Lower lobe of right lung (tissue), 2 donors: ENCODE results near the gene UNC5CL. TPM values are rescaled to one million over a fixed set of nuclear protein-coding genes. Genes with fewer than 3 reads are reported as not detected.
"Not testable (repeated sequence)": the region's sequence is repeated elsewhere in the genome, so short reads cannot be mapped to it uniquely, and the experiment has no call there.

ENCODE experiments used
- ATAC-seq, 2 donors: fragments of 200-7000 bp; cut with Tn5 transposase; one replicate each; pipeline ENCODE4 v1.9.1; 2020 to 2022; ENCODE audit warnings: mild to moderate bottlenecking in 2 of 2, moderate library complexity in 2 of 2
- DNase-seq: peaks from one replicate; pipeline ENCODE4 v3.0.0-alpha.2; 2020
- H3K27ac ChIP-seq: fragments of 200-600 bp; one replicate; pipeline ENCODE4 v1.8.0; 2022
- H3K27me3 ChIP-seq: fragments of 200-600 bp; one replicate; pipeline ENCODE4 v1.8.0; 2022; ENCODE audit warnings: low read depth
- H3K36me3 ChIP-seq: fragments of 200-600 bp; one replicate; pipeline ENCODE4 v1.8.0; 2022; ENCODE audit warnings: mild to moderate bottlenecking
- H3K4me1 ChIP-seq: fragments of 200-600 bp; one replicate; pipeline ENCODE4 v1.8.0; 2022
- H3K4me3 ChIP-seq: fragments of 200-600 bp; one replicate; pipeline ENCODE4 v1.8.0; 2022; ENCODE audit warnings: mild to moderate bottlenecking
- H3K9me3 ChIP-seq: fragments of 200-600 bp; one replicate; pipeline ENCODE4 v1.8.0; 2022
- intact Hi-C: fragments of 100-400 bp; cut with DNase I; formaldehyde crosslinking; loops from one replicate; pipeline ENCODE4 v1.11.0; 2022
- total RNA-seq: library from RNA; stranded (reverse); fragmentation: NEBNext Ultra II Directional; extraction: Animal tissue kit (Norgen Biotek cat#: 25700); gene quantifications from one replicate; pipeline ENCODE4 v1.2.1, GENCODE V29; 2021
- TF ChIP-seq, protein P1 (sequence below): fragments of 200-600 bp; IDR thresholded peaks from one replicate; pipeline ENCODE4 v1.8.0; 2022; ENCODE audit warnings: antibody characterized with exemption, mild to moderate bottlenecking
- donor health status: DM: no; HTN: yes; CAD: no; lungs with severe emphysema.

The UNC5CL gene
- total RNA-seq, 1 donor from 2014 or later: 1.1 TPM

DNA sequence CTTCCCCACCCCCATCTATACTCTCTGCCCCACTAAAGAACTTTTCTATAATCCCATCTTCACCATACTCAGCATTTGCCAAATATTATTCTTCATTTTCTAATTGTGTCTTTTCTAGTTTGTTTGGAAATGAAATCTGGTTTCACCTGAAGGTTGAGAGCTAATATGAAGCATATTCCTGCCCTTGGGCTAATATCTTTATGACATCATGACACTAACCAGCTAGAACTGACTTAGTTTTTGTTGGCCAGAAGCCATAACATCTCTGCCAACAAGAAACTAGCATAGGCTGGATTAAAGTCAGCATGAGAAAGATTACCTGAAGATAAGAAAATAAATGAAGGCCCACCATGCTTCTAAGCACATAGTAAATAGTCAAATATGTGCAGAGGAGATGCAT, 16.7 kb downstream of the UNC5CL start:
- Histone ChIP-seq H3K9me3 (no peaks in the 10 kb centered on the region), H3K27ac (no peak overlapping the region), H3K27me3 (no peaks in the 10 kb centered on the region), H3K36me3 (no peaks in the 10 kb centered on the region), H3K4me1 (peaks cover 4% of the 10 kb centered on the region), H3K4me3 (no peak overlapping the region)
- DNase-seq (no peak), ATAC-seq (no peak)
- TF ChIP-seq, protein P1, sequence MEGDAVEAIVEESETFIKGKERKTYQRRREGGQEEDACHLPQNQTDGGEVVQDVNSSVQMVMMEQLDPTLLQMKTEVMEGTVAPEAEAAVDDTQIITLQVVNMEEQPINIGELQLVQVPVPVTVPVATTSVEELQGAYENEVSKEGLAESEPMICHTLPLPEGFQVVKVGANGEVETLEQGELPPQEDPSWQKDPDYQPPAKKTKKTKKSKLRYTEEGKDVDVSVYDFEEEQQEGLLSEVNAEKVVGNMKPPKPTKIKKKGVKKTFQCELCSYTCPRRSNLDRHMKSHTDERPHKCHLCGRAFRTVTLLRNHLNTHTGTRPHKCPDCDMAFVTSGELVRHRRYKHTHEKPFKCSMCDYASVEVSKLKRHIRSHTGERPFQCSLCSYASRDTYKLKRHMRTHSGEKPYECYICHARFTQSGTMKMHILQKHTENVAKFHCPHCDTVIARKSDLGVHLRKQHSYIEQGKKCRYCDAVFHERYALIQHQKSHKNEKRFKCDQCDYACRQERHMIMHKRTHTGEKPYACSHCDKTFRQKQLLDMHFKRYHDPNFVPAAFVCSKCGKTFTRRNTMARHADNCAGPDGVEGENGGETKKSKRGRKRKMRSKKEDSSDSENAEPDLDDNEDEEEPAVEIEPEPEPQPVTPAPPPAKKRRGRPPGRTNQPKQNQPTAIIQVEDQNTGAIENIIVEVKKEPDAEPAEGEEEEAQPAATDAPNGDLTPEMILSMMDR: no peak
- intact Hi-C loops: no loop called here

DNA sequence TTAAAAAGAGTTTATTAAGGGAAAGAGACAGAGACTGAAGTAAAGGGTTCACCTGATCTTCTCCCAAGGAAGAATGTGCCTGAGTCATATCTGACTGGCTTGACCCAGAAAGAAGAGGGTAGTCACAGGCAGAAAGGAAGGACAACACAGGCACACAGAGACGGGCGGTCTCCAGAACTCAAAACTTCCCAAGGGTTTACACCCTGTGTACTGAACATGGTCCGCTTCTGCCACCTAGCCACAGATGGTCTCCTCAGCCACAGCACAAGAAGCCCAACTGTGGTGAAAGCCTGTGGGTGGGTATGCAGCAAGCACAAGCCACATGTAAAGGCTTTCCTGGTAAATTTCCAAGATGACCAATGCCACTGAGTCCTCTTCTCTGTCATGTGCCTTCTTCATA, 17.2 kb downstream of the UNC5CL start:
- TF ChIP-seq, protein P1: no peak
- no peaks in the 10 kb centered on the region for H3K36me3 ChIP-seq
- intact Hi-C loops: no loop called here
- DNase-seq (no peak), ATAC-seq (no peak)
- H3K27ac ChIP-seq: no peak overlapping the region
- no peaks in the 10 kb centered on the region for H3K9me3 ChIP-seq
- no peaks in the 10 kb centered on the region for H3K27me3 ChIP-seq
- no peak overlapping the region for H3K4me3 ChIP-seq
- H3K4me1 ChIP-seq: no peaks in the 10 kb centered on the region

DNA sequence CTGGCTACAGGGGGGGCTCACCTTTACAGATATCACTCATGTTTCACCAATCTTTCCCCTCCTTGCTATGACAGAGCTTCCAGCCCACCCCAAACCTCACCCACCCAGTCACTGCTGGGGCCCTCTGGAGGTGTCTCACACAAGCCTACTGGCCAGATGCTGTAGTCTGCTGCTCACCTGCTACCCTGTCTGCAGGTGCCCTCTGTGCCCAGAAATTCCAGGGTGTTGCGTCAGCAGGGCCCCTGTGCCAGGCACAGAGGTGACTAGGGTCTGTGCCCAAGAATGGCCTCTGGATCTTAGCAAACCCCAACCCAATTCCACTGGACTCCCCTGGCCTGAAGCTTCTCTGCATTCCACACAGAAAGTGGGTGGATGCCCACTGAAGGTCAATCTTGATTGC, 21.4 kb downstream of the UNC5CL start:
- no peak for ATAC-seq
- TF ChIP-seq, protein P1: no peak

DNA sequence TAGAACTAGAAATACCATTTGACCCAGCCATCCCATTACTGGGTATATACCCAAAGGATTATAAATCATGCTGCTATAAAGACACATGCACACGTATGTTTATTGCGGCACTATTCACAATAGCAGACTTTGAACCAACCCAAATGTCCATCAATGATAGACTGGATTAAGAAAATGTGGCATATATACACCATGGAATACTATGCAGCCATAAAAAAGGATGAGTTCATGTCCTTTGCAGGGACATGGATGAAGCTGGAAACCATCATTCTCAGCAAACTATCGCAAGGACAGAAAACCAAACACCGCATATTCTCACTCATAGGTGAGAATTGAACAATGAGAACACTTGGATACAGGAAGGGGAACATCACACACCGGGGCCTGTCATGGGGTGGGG, 23.2 kb downstream of the UNC5CL start:
- ATAC-seq, DNase-seq, H3K36me3 ChIP-seq, H3K27me3 ChIP-seq, intact Hi-C loops, H3K4me1 ChIP-seq, H3K27ac ChIP-seq, H3K9me3 ChIP-seq, H3K4me3 ChIP-seq: not testable (repeated sequence)

More for the DNA sequence above, 21.4 kb downstream of the UNC5CL start:
- no peak overlapping the region for H3K4me3 ChIP-seq
- no peaks in the 10 kb centered on the region for H3K27me3 ChIP-seq
- H3K27ac ChIP-seq: no peak overlapping the region
- H3K4me1 ChIP-seq: no peaks in the 10 kb centered on the region
- no peaks in the 10 kb centered on the region for H3K9me3 ChIP-seq
- no peak for DNase-seq
- no peaks in the 10 kb centered on the region for H3K36me3 ChIP-seq
- intact Hi-C loops: no loop called here

DNA sequence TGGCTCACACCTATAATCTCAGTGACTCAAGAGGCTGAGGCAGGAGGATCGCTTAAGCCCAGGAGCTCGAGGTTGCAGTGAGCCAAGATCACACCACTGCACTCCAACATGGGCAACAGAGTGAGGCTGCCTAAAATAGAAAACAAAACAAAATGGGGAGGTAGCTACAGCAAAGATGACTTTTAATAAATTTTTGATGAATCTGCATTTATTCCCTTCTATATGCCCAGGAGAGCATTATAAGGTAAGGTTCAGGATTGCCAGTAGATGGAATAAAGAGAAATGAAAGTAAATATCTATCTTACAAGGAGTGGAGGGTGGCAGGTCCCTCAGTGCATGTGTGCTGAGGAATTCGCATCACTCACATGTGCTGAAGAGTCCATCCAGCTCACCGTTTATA, 24.2 kb downstream of the UNC5CL start:
- ATAC-seq (no peak), DNase-seq (no peak)
- Histone ChIP-seq H3K4me1 (no peaks in the 10 kb centered on the region), H3K27me3 (no peaks in the 10 kb centered on the region), H3K4me3 (no peak overlapping the region), H3K36me3 (no peaks in the 10 kb centered on the region), H3K9me3 (no peaks in the 10 kb centered on the region), H3K27ac (no peak overlapping the region)
- intact Hi-C loops: no loop called here
- TF ChIP-seq, protein P1: no peak

DNA sequence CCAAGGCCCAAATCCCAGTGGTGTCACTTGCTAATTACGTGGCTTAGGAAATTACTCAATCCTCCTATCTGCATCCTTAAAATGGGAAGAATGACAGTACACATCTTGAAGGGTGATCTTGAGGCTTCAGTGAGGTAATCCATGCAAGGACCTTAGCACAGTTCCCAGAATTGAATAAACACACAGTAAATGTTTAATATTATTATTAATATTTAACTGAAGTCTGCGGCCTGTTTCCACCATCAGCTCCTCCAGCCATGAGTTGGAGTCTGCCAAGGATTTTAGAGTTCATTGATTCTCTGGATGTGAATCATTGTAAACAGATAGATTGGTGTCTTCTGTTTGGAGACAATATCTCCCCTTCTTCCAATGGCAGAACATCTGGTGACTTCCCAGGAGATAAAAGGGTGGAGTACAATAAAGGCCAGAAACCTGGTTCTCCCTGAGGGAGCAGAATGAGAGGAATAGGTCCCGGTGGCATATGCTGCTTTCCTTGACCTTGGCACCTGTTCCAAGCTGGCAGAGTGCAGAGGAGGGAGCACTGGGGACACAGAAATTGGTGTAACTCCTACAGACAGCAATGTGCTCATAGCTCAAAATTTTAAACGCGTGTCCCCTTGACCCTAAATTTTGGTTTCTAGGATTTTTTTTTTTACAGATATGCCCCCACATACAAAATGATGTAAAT, 25.4 kb downstream of the UNC5CL start:
- TF ChIP-seq, protein P1: no peak
- no peak overlapping the region for H3K4me3 ChIP-seq
- no peaks in the 10 kb centered on the region for H3K27me3 ChIP-seq
- ATAC-seq (no peak), DNase-seq (no peak)
- intact Hi-C loops: no loop called here
- H3K27ac ChIP-seq: no peak overlapping the region
- no peaks in the 10 kb centered on the region for H3K4me1 ChIP-seq
- no peaks in the 10 kb centered on the region for H3K9me3 ChIP-seq
- no peaks in the 10 kb centered on the region for H3K36me3 ChIP-seq
